NCI-H226 (cell line): ENCODE data around the gene EIF4ENIF1.
A peak's percentile ranks its signal among the peaks of the same experiment; 100 is the strongest.
"Not testable (repeated sequence)": the region's sequence is repeated elsewhere in the genome, so short reads cannot be mapped to it uniquely, and the experiment has no call there.

Experiments
- DNase-seq: peaks from one replicate; pipeline ENCODE4 v3.0.0-alpha.2; 2015

Gene EIF4ENIF1

DNA sequence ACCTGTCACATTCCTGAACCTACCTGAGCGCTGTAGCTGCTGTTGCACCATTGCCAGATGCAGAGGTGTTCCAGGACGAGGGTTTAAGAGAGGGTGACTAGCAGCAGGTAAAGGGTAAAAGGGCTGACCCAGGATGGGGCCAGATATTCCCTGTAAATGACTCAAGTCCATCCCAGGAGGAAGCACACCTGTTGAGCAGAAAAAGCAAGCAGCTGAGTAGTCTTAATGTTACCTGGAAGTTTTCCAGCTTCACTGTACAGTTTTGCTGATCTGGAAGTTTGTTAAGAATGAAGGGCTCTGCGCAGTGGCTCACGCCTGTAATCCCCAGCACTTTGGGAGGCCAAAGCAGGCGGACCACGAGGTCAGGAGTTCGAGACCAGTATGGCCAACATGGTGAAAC, 49.0 kb downstream of the EIF4ENIF1 start:
- DNase-seq: no peak

DNA sequence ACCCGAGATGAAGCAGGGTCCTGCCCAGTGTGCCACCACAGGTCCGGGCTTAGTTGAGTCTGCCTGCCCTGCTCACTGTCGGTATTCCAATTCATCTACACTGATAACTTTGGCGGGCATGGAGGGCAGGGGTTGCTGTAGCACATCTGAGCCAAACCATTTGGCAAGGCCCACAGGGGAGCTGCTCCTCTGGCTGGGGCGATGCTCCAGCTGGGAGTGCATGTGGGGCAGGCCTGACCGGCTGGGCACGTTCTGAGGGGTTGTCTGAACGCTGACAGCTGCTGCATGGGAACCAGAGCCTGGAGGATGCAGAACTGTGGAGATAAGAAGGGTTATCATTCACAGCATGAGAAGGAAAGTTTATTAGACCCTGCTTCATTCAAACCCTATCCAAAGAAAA, 49.8 kb downstream of the EIF4ENIF1 start:
- no peak for DNase-seq

DNA sequence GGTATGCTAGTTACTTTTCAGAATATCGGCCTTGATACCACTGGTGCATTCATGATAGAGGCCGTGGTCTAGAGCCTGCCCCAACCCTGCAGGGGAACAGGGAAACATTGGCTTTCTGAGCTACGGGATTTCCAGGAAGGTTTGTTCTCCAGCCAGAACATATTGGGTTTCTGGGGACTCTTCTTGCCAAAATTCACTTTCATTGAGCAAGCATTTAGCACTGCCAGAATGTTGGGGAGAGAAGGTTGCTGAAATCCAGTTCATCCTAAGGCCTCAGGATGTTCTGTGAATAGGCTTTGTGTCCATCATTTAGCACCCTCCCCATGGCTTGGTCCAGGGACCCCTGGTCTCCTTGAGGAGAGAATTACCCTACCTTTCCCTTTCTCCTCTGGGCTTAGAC, 53.5 kb downstream of the EIF4ENIF1 start:
- DNase-seq: no peak

DNA sequence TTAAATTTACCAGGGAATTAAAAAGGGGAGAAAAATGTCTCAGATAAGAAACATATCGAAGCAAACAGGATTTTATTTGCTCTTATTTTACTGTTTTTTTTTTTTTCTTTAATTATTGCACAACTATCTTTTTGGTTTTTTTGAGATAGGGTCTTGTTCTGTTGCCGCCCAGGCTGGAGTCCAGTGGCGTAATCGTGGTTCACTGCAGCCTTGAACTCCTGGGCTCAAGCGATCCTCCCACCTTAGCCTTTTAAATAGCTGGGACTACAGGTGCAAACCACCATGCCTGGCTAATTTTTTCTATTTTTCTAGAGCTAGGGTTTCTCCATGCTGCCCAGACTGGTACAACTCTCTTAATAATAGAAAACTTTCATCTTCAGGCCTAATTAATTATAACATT, 57.7 kb downstream of the EIF4ENIF1 start:
- DNase-seq: no peak

DNA sequence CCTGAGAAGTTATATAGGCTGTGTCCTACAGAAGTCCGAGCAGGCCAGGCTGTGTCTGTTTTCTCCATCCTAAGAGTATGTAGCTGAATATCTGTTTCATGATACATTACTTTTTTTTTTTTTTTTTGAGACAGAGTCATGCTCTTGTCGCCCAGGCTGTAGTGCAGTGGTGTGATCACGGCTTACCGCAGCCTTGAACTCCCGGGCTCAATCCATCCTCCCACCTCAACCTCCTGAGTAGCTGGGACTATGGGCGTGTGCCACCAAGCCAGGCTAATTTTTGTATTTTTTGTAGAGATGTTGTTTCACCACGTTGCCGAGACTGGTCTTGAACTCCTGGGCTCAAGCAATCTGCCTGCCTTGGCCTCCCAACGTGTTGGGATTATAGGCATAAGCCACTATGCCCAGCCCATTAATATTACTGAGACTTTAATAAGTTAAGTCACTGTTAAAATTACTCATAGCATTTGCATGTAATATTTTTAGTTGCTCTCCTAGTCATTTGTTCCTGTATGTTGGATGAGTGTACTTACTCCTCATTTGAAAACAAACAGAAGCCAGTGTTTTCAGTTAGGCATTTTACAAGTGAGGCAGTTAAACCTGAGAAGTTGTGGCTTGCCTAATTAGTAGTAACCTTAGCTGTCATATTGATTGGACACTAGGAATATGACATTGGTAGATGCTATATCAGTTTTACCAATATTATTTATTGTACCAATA, 64.2 kb downstream of the EIF4ENIF1 start:
- no peak for DNase-seq

DNA sequence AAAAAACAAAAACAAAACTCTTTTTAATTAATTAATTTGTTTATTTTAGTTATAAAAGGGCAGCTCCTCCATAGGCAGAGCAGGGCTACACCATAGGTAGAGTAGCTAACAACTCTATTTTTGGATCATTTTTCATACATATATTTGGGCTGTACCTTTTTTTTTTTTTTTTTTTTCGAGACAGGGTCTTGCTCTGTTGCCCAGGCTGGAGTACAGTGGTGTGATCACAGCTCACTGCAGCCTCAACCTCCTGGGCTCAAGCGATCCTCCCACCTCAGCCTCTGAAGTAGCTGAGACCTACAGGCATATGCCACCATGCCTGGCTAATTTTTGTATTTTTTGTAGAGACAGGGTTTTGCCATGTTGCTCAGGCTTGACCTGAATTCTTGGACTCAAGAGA, 87.3 kb downstream of the EIF4ENIF1 start:
- DNase-seq: not testable (repeated sequence)

DNA sequence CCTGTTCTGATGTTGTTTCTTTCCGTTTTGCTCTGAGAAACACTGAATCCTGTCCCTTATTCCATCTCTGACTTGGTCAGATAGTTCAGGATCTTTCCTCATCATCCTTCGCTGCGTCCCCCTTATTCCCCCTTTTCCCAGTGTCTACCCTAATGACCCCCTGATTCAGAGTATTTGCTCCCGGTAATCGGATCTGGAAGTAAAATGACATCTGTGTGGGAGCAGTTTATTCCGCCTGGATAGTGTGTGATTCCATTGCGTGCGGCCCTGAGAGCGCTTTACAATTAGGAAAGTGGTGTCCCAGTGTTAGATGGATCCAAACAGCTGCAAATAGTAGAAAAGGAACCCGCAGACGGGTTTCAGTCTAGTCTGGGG, 89.6 kb downstream of the EIF4ENIF1 start:
- no peak for DNase-seq

DNA sequence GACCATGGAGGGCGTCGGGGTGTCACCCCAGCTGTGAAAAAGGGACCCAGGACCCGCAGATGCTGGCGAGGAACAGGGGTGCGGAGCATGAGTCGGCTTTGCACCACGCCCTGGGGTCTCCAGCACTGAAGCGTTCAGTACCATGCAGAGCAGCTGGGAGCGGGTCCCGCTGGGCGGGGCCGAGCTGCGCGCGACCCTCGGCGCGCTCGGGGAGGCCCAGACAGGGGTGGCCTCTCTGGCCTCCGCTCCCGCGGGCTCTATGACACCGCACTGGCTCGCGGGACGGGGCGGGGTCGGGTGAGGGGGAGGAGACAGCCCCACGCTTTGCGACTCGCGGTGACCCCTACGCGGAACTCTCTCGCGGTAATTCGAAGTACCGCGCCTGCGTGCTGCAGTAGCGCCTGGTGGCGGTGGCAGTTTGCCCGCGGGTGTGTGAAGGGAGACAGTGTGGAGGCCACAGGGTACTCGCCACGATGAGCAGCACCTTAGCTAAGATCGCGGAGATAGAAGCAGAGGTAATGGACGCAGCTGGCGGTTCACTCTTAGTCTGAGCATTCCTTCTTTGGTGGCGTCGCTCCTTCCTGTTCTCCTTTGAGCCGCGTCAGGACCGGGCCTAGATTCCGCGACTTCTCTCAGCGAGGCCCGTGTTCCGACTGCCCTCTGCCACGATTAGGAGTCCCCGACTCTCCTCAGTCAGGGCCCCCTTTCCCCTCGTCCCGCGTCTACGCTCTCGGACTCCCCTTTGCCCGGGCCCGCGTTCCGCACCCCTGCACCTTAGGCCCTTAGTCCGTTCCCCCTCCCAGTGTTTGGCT, 90.2 kb downstream of the EIF4ENIF1 start, which contains the start of gene DRG1:
DRG1 (plus strand) TSS at position 394 of the 812 bp plus-strand sequence; CDS start at position 474, 80 bp downstream.
- DNase-seq: peak; percentile 75

DNA sequence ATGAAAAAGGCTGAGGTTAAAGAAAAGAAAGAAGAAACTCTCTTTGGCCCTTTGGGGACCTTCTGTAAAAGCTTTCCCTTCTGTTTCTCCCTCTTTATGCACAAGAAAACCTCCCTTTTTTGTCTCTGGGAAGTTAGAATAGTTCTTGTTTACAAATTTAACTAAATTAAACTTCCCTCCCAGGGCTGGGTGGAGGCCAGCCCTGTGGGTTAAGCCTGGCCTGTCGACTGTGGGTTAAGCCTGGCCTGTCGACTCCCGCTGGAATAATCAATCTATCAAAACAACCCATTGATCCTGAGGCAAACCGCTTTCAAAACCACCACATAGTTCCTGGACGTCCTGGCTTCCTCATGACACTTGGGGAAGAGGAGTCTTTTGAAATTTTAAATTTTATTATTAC, 91.4 kb downstream of the EIF4ENIF1 start:
- DNase-seq: no peak

DNA sequence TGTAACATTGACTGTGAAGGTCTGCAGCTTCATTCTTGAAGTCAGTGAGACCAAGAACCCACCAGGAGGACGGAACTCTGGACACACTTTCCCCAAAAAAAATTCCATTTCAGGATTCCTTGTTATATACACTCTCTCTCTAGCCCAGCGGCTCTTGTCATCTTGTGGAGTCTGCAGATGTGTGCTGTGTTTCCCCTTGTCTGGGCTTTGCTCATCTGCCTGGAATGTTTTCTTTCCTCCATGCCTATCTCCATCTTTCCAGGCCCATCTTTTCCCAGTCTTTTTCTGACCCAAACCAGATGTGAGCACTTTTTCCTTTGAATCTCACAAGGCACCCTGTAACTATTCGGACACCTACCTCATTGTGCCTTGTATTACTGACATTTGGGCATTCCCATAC, 95.3 kb downstream of the EIF4ENIF1 start:
- no peak for DNase-seq

DNA sequence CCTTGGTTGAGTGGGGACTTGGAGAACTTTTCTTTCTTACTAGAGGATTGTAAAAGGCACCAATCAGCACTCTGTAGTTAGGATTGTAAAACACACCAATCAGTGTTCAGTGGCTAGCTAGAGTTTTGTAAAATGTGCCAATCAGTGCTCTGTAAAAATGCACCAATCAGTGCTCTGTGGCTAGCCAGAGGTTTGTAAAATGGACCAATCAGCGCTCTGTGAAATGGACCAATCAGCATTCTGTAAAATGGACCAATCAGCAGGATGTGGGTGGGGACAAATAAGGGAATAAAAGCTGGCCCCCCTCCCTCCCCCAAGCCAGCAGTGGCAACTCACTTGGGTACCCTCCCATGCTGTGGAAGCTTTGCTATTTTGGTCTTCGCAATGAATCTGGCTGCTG, 95.7 kb downstream of the EIF4ENIF1 start:
- DNase-seq: no peak
